ENCODE results near the gene QRFPR.

QRFPR gene

DNA sequence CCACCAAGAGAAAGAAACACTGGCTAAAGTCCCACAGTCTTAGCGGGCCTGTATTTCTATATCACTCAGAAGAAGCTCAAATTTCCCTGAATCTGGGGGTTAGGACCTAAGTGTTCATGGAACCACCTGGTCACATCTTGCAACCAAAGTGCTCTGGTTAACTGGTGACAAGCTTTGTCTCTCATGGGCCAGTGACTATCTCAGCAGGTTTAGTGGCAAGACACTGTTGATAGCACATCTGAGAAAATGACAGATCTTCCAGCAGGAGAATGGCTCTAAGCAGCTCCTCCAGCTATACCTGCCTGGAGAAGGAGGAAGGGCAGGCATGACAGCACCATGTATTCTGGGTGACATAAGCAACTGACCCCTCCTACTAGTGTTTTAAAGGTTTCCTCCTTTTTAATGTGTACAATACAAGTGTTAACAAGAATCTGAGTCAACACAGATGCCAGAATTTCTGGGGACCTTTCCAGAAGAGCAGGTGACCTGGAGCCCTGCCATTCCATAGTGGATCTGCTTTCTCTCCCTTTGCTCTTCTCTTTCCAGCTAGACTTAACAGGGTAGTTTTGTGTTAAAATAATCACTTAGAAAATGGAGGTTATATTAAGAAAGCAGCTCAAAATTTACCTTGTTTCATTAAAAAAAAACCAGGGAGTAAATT lies 17.3 kb upstream of the QRFPR start:
- H3K9me3 ChIP-seq, result no peaks in the 10 kb centered on the region
- H3K27ac ChIP-seq, result no peak overlapping the region

DNA sequence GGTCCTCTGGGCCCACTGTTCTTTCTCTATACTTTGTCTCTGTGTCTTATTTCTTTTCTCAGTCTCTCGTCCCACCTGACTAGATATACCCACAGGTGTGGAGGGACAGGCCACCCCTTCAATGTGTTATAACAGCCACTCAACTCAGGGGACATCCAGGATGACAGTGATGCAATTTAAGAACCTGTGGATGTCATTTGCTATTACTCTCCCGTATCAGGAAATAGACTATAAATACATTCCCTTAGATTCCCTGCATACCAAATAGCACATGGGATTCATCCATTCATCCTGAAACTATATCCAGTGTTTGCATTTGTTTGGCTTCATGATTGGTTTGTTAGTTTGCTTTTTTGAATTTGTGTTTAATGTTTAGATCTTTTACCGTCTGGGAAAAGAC lies 16.6 kb upstream of the QRFPR start:
- TF ChIP-seq, protein P1, sequence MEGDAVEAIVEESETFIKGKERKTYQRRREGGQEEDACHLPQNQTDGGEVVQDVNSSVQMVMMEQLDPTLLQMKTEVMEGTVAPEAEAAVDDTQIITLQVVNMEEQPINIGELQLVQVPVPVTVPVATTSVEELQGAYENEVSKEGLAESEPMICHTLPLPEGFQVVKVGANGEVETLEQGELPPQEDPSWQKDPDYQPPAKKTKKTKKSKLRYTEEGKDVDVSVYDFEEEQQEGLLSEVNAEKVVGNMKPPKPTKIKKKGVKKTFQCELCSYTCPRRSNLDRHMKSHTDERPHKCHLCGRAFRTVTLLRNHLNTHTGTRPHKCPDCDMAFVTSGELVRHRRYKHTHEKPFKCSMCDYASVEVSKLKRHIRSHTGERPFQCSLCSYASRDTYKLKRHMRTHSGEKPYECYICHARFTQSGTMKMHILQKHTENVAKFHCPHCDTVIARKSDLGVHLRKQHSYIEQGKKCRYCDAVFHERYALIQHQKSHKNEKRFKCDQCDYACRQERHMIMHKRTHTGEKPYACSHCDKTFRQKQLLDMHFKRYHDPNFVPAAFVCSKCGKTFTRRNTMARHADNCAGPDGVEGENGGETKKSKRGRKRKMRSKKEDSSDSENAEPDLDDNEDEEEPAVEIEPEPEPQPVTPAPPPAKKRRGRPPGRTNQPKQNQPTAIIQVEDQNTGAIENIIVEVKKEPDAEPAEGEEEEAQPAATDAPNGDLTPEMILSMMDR (IDR thresholded peaks at IDR 0.05), result no peak

More for the DNA sequence above, 17.3 kb upstream of the QRFPR start:
- TF ChIP-seq, protein P1 (IDR thresholded peaks at IDR 0.05), result no peak
- Histone ChIP-seq H3K27me3 (no peaks in the 10 kb centered on the region), H3K4me3 (ENCODE audit: low read depth in 1 of 2, low read length in 1 of 2) (no peak overlapping the region), H3K4me1 (ENCODE audit: control insufficient read depth in 1 of 2, insufficient read depth in 1 of 2, low read depth in 1 of 2, low read length in 1 of 2) (no peaks in the 10 kb centered on the region), H3K36me3 (no peaks in the 10 kb centered on the region)

DNA sequence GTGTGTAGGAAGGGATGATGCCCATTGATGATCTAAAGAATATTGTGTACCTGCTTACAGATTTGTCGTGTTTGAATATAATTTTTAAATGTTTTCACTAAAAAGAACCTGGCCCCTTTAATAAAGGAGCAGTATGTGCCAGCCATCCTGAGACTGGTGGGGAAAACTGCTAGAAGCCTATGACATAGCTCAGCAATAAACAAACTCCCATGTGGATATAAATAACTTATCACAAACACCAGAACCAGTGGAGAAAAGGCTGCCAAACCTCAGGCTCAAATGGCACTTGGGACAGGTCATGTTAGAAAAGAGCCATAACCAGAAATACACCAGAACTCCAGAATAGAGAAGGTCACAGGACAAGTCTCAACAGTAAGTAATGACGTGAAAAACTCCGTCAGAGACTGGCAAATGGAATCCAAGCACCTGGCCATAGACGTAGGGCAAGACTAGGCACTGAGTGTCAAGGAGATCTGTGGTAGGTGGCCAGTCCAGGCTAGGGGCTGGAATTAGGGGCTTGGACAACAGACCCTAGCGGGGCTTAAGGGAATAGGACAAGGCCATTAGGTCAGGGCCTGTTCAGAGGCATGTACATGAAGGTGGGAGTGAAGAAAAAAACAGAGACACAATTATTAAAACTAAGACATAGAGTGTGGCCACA lies 11.7 kb upstream of the QRFPR start:
- Histone ChIP-seq H3K27me3 (no peaks in the 10 kb centered on the region), H3K4me3 (ENCODE audit: low read depth in 1 of 2, low read length in 1 of 2) (no peak overlapping the region), H3K4me1 (ENCODE audit: control insufficient read depth in 1 of 2, insufficient read depth in 1 of 2, low read depth in 1 of 2, low read length in 1 of 2) (no peaks in the 10 kb centered on the region), H3K36me3 (no peaks in the 10 kb centered on the region), H3K9me3 (no peaks in the 10 kb centered on the region), H3K27ac (no peak overlapping the region)
- TF ChIP-seq, protein P1 (IDR thresholded peaks at IDR 0.05), result no peak

More for the DNA sequence above, 16.6 kb upstream of the QRFPR start:
- Histone ChIP-seq H3K4me1 (ENCODE audit: control insufficient read depth in 1 of 2, insufficient read depth in 1 of 2, low read depth in 1 of 2, low read length in 1 of 2) (no peaks in the 10 kb centered on the region), H3K27ac (no peak overlapping the region), H3K27me3 (no peaks in the 10 kb centered on the region), H3K36me3 (no peaks in the 10 kb centered on the region), H3K4me3 (ENCODE audit: low read depth in 1 of 2, low read length in 1 of 2) (no peak overlapping the region), H3K9me3 (no peaks in the 10 kb centered on the region)

DNA sequence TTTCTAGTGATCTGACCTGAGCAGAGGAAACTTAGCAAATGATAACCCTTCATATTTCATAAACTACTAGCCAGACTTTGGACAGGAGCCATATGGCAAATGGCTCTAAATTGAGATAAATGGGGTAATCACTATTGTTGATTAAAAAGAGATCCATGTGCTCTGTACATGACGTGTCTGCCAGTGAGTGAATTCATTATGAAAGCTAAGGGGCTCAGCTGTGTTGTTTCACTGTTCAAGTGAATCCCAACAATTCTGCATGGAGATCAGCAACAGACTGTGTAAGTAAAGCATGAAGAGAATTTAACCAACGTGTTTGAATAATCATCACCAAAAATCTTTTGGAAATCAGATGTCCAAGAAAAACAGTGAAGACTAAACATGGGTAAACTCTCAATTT lies 9.5 kb upstream of the QRFPR start:
- no peak overlapping the region for H3K27ac ChIP-seq

DNA sequence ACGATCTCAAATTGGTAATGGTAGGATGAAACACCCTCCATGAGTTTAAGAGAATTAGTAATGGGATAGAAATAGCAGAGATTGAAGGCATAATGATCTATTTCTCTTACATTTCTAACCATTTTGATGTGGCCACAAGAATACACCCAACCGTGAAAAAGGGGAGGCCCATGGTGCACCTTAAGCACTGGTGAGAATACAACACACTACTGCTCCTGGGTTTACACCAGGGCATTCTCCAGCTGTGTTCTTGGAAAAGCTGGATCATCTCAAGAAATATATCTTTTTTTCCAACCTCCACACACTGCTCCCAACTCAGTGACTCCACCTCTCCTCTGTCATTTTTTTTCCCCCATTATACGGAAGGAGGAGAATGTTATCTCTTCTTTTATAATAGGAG lies 1.5 kb downstream of the QRFPR start:
- Histone ChIP-seq H3K4me1 (ENCODE audit: control insufficient read depth in 1 of 2, insufficient read depth in 1 of 2, low read depth in 1 of 2, low read length in 1 of 2) (no peaks in the 10 kb centered on the region), H3K9me3 (no peaks in the 10 kb centered on the region), H3K36me3 (no peaks in the 10 kb centered on the region), H3K4me3 (ENCODE audit: low read depth in 1 of 2, low read length in 1 of 2) (no peak overlapping the region), H3K27me3 (peaks cover 93% of the 10 kb centered on the region), H3K27ac (no peak overlapping the region)
- TF ChIP-seq, protein P1 (IDR thresholded peaks at IDR 0.05), result no peak

More for the DNA sequence above, 9.5 kb upstream of the QRFPR start:
- H3K9me3 ChIP-seq, result no peaks in the 10 kb centered on the region
- TF ChIP-seq, protein P1 (IDR thresholded peaks at IDR 0.05), result no peak
- no peaks in the 10 kb centered on the region for H3K36me3 ChIP-seq
- H3K4me3 ChIP-seq (ENCODE audit: low read depth in 1 of 2, low read length in 1 of 2), result no peak overlapping the region
- no peaks in the 10 kb centered on the region for H3K4me1 ChIP-seq (ENCODE audit: control insufficient read depth in 1 of 2, insufficient read depth in 1 of 2, low read depth in 1 of 2, low read length in 1 of 2)
- no peaks in the 10 kb centered on the region for H3K27me3 ChIP-seq
